Measurements from ENCODE around the gene MAP4K5. TPM values are rescaled to one million over a fixed set of nuclear protein-coding genes. Genes with fewer than 3 reads are reported as not detected.
A peak's percentile ranks its signal among the peaks of the same experiment; 100 is the strongest.

The MAP4K5 gene
- total RNA-seq, 1 donor: 134 TPM

DNA sequence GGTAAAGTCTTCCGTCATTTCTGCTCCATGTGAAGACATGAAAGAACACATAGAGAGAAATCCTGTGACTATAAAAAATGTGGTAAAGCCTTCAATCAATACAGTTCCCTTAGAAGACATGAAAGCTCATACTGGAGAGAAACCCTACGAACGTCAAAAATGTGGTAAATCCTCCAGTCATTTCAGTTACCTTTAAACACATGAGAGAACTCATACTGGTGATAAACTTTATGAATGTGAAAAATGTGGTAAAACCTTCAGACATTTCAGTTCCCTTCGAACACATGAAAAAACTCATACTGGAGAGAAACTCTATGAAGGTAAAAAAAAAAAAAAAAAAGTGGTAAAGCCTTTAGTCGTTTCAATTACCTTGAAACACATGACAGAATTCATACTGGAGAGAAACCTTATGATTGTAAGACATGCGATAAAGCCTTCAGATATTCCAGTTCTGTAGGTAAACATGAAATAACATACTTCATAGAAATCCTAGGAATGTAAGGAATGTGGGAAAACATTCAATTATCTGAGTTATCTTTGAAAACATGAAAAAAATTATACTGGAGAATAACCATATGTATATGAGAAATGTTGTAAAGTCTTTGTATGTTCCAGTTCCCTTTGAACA lies 60.4 kb downstream of the MAP4K5 start:
- Histone ChIP-seq H4K20me1 (ENCODE audit: insufficient read depth, low read length) (no peaks in the 10 kb centered on the region), H3K9me3 (ENCODE audit: low read depth, low read length) (peaks cover 9% of the 10 kb centered on the region), H3K4me1 (ENCODE audit: insufficient read depth, low read length) (no peaks in the 10 kb centered on the region), H3K4me2 (ENCODE audit: insufficient read depth, low read length) (no peak overlapping the region), H3K27me3 (ENCODE audit: insufficient read depth, low read length) (no peaks in the 10 kb centered on the region), H2AFZ (ENCODE audit: low read length) (no peak overlapping the region), H3K4me3 (ENCODE audit: insufficient read depth, low read length) (no peak overlapping the region), H3K27ac (ENCODE audit: low read depth, low read length) (no peak overlapping the region), H3K36me3 (ENCODE audit: insufficient read depth, low read length) (peaks cover 76% of the 10 kb centered on the region), H3K79me2 (ENCODE audit: insufficient read depth, low read length) (no peaks in the 10 kb centered on the region)
- TF ChIP-seq, protein P1, sequence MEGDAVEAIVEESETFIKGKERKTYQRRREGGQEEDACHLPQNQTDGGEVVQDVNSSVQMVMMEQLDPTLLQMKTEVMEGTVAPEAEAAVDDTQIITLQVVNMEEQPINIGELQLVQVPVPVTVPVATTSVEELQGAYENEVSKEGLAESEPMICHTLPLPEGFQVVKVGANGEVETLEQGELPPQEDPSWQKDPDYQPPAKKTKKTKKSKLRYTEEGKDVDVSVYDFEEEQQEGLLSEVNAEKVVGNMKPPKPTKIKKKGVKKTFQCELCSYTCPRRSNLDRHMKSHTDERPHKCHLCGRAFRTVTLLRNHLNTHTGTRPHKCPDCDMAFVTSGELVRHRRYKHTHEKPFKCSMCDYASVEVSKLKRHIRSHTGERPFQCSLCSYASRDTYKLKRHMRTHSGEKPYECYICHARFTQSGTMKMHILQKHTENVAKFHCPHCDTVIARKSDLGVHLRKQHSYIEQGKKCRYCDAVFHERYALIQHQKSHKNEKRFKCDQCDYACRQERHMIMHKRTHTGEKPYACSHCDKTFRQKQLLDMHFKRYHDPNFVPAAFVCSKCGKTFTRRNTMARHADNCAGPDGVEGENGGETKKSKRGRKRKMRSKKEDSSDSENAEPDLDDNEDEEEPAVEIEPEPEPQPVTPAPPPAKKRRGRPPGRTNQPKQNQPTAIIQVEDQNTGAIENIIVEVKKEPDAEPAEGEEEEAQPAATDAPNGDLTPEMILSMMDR (IDR thresholded peaks at IDR 0.05; ENCODE audit: extremely low read depth, low read depth, low read length): no peak
- no peak for DNase-seq (ENCODE audit: insufficient read length, low spot score, missing footprints)

DNA sequence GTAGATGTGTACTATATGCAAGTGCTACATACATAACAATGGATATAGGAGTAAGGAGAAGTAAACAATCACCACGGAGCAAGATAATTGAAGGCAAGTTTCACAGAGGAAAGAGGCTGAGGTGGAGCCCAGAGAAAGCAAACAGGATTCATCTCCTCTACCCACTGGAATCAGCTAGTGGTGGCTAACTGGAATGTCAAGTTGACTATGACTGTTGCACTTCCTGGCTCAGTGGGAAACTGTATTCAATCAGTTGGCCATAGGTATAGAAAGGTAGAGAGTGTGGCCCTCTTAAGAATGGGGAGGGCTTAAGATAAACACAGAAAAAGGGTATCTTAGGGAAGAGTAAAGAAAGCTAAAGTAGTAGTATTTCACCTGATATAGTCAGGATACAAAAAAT lies 62.4 kb downstream of the MAP4K5 start:
- no peaks in the 10 kb centered on the region for H4K20me1 ChIP-seq (ENCODE audit: insufficient read depth, low read length)
- H3K4me2 ChIP-seq (ENCODE audit: insufficient read depth, low read length): no peak overlapping the region
- peaks cover 9% of the 10 kb centered on the region for H3K9me3 ChIP-seq (ENCODE audit: low read depth, low read length)
- no peaks in the 10 kb centered on the region for H3K4me1 ChIP-seq (ENCODE audit: insufficient read depth, low read length)
- no peak overlapping the region for H3K27ac ChIP-seq (ENCODE audit: low read depth, low read length)
- H3K4me3 ChIP-seq (ENCODE audit: insufficient read depth, low read length): no peak overlapping the region
- no peak for DNase-seq (ENCODE audit: insufficient read length, low spot score, missing footprints)
- TF ChIP-seq, protein P1 (IDR thresholded peaks at IDR 0.05; ENCODE audit: extremely low read depth, low read depth, low read length): no peak
- H3K79me2 ChIP-seq (ENCODE audit: insufficient read depth, low read length): no peaks in the 10 kb centered on the region
- H3K36me3 ChIP-seq (ENCODE audit: insufficient read depth, low read length): peaks cover 85% of the 10 kb centered on the region
- H2AFZ ChIP-seq (ENCODE audit: low read length): no peak overlapping the region
- H3K27me3 ChIP-seq (ENCODE audit: insufficient read depth, low read length): no peaks in the 10 kb centered on the region

DNA sequence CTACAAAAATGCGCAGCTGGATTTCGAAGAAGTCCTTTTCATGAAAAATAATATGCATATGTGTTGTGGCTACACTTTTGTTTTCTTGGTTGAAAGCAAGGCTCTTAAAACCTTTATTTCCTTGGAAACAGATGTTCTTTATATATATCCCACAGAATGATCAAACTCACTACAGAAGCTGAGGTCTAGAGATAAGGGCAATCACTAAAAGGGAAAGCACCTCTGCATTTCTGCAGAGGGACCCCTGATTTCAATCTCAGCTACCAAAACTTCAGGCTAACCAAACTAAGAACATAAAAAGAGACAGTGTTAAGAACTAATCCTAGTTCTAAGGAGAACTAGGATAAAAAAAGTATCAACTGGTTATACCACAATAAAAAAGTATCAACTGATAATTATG lies 70.3 kb downstream of the MAP4K5 start:
- H3K36me3 ChIP-seq (ENCODE audit: insufficient read depth, low read length): peaks cover 66% of the 10 kb centered on the region
- no peaks in the 10 kb centered on the region for H4K20me1 ChIP-seq (ENCODE audit: insufficient read depth, low read length)
- no peak overlapping the region for H3K4me2 ChIP-seq (ENCODE audit: insufficient read depth, low read length)
- TF ChIP-seq, protein P1 (IDR thresholded peaks at IDR 0.05; ENCODE audit: extremely low read depth, low read depth, low read length): no peak
- H2AFZ ChIP-seq (ENCODE audit: low read length): no peak overlapping the region
- no peak overlapping the region for H3K4me3 ChIP-seq (ENCODE audit: insufficient read depth, low read length)
- H3K79me2 ChIP-seq (ENCODE audit: insufficient read depth, low read length): peaks cover 12% of the 10 kb centered on the region
- no peak overlapping the region for H3K27ac ChIP-seq (ENCODE audit: low read depth, low read length)
- H3K4me1 ChIP-seq (ENCODE audit: insufficient read depth, low read length): no peaks in the 10 kb centered on the region
- no peak for DNase-seq (ENCODE audit: insufficient read length, low spot score, missing footprints)
- no peaks in the 10 kb centered on the region for H3K27me3 ChIP-seq (ENCODE audit: insufficient read depth, low read length)
- H3K9me3 ChIP-seq (ENCODE audit: low read depth, low read length): no peaks in the 10 kb centered on the region

DNA sequence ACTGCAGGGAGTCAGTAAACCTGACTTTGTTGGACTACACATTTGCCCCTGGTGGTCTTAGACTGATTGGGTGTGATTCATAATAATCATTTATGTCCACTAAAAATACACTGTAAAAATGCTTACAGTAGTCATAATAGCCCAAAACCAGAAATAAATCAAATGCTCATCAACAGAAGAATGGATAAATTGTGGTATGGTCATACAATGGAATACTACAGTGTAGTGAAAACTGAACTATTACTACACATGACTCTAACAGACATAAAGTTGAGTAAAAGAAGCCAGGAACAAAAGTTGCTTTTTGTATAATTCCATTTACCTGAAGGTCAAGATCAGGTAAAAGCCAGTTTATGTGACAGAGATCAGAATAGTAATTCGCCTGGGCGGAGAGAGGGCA lies 78.5 kb downstream of the MAP4K5 start:
- Histone ChIP-seq H3K36me3 (ENCODE audit: insufficient read depth, low read length) (peaks cover 63% of the 10 kb centered on the region), H4K20me1 (ENCODE audit: insufficient read depth, low read length) (peaks cover 5% of the 10 kb centered on the region), H3K27me3 (ENCODE audit: insufficient read depth, low read length) (no peaks in the 10 kb centered on the region), H3K79me2 (ENCODE audit: insufficient read depth, low read length) (peaks cover 26% of the 10 kb centered on the region), H3K4me1 (ENCODE audit: insufficient read depth, low read length) (peaks cover 17% of the 10 kb centered on the region), H3K4me3 (ENCODE audit: insufficient read depth, low read length) (no peak overlapping the region), H3K4me2 (ENCODE audit: insufficient read depth, low read length) (no peak overlapping the region), H3K27ac (ENCODE audit: low read depth, low read length) (peak overlapping the region; percentile 81), H2AFZ (ENCODE audit: low read length) (no peak overlapping the region), H3K9me3 (ENCODE audit: low read depth, low read length) (no peaks in the 10 kb centered on the region)
- TF ChIP-seq, protein P1 (IDR thresholded peaks at IDR 0.05; ENCODE audit: extremely low read depth, low read depth, low read length): no peak
- DNase-seq (ENCODE audit: insufficient read length, low spot score, missing footprints): no peak

Data from osteoblast (primary cell).